Keratinocyte (primary cell): Measurements from ENCODE around the gene CCDC7. TPM values are rescaled to one million over a fixed set of nuclear protein-coding genes. Genes with fewer than 3 reads are reported as not detected.

Experiments used
- DNase-seq: peaks from one replicate; pipeline ENCODE4 v3.0.0-alpha.2; 2011; ENCODE audit warnings: low read depth, missing footprints, low spot score
- FAIRE-seq: peaks from 2 replicates; lab custom pipeline; 2011; peaks lifted over from hg19 to GRCh38; lab: Jason Lieb, UNC
- H2AFZ ChIP-seq: 2 replicates; pipeline ENCODE4 v1.6.0; 2012; ENCODE audit warnings: low read length, control low read depth, inconsistent platforms; ENCODE audit not compliant: control insufficient read depth
- H3K27ac ChIP-seq: 2 replicates; pipeline ENCODE4 v1.5.1; 2011; ENCODE audit warnings: low read length; ENCODE audit not compliant: control insufficient read depth, insufficient read depth
- H3K27me3 ChIP-seq: 3 replicates; pipeline ENCODE4 v1.6.0; 2011; ENCODE audit warnings: low read length; ENCODE audit not compliant: control insufficient read depth, insufficient read depth; ENCODE audit errors: extremely low read depth
- H3K36me3 ChIP-seq, 2 experiments: 2 replicates in 1 of 2; 3 replicates in 1 of 2; pipeline ENCODE4 v1.5.1; 2011; ENCODE audit warnings: low read length in 2 of 2, mild to moderate bottlenecking in 1 of 2; ENCODE audit not compliant: control insufficient read depth in 2 of 2, insufficient read depth in 2 of 2; ENCODE audit errors: extremely low read depth in 1 of 2
- H3K4me1 ChIP-seq: 3 replicates; pipeline ENCODE4 v1.5.1; 2011; ENCODE audit warnings: low read length; ENCODE audit not compliant: control insufficient read depth, insufficient read depth; ENCODE audit errors: extremely low read depth
- H3K4me2 ChIP-seq: 3 replicates; pipeline ENCODE4 v1.6.0; 2011; ENCODE audit warnings: low read depth, low read length; ENCODE audit not compliant: control insufficient read depth, insufficient read depth; ENCODE audit errors: extremely low read depth
- H3K4me3 ChIP-seq, 3 experiments: fragments of 200-600 bp in 1 of 3; sonication (generic) in 1 of 3; 2 replicates in 2 of 3; 3 replicates in 1 of 3; pipeline ENCODE4 v1.5.1; 2011 to 2016; ENCODE audit warnings: low read length in 3 of 3, mild to moderate bottlenecking in 3 of 3, control low read depth in 2 of 3, inconsistent platforms in 1 of 3, low read depth in 1 of 3, mixed read lengths in 1 of 3, mixed run types in 1 of 3, moderate library complexity in 1 of 3; ENCODE audit not compliant: control insufficient read depth in 2 of 3, insufficient read depth in 2 of 3; ENCODE audit errors: extremely low read depth in 1 of 3
- H3K79me2 ChIP-seq: 2 replicates; pipeline ENCODE4 v1.6.0; 2012; ENCODE audit warnings: low read length; ENCODE audit not compliant: control insufficient read depth, insufficient read depth
- H3K9ac ChIP-seq: 3 replicates; pipeline ENCODE4 v1.6.0; 2011; ENCODE audit warnings: low read length; ENCODE audit not compliant: control insufficient read depth, insufficient read depth; ENCODE audit errors: extremely low read depth
- H3K9me1 ChIP-seq: 3 replicates; pipeline ENCODE4 v1.6.0; 2011; ENCODE audit warnings: low read length; ENCODE audit not compliant: control insufficient read depth, insufficient read depth; ENCODE audit errors: extremely low read depth
- H3K9me3 ChIP-seq: 2 replicates; pipeline ENCODE4 v1.5.1; 2012; ENCODE audit warnings: low read depth, low read length; ENCODE audit not compliant: control insufficient read depth
- H4K20me1 ChIP-seq: 3 replicates; pipeline ENCODE4 v1.6.0; 2011; ENCODE audit warnings: low read length; ENCODE audit not compliant: control insufficient read depth, insufficient read depth; ENCODE audit errors: extremely low read depth
- CTCF ChIP-seq, 3 experiments: IDR thresholded peaks in 1 of 3; conservative IDR thresholded peaks in 1 of 3; optimal IDR thresholded peaks in 1 of 3; 2 replicates in 2 of 3; 3 replicates in 1 of 3; pipeline versions ENCODE3 to v1.5.1; 2011; ENCODE audit warnings: low read length in 3 of 3, mild to moderate bottlenecking in 3 of 3, moderate library complexity in 2 of 3, control low read depth in 1 of 3, inconsistent platforms in 1 of 3; ENCODE audit not compliant: insufficient read depth in 2 of 3; ENCODE audit errors: extremely low read depth in 1 of 3
- EZH2 ChIP-seq: IDR thresholded peaks from one replicate; pipeline ENCODE4 v1.6.1; 2012; ENCODE audit warnings: inconsistent platforms, mild to moderate bottlenecking, low read length, moderate library complexity
- dilution Hi-C: fragments of 300-500 bp; cut with MboI; formaldehyde crosslinking; loops from one replicate; pipeline ENCODE4 v1.7.0; 2020; ENCODE audit warnings: low sequenced_read_pairs; ENCODE audit not compliant: extremely low pct_ligation_motif_present
- polyA plus RNA-seq, 5 experiments: library from polyadenylated mRNA; depleted of rRNA in 3 of 5; stranded (reverse) in 3 of 5; stranded (forward) in 1 of 5; unstranded in 1 of 5; fragments of >200 nt; gene quantifications; 1 replicate in 1 of 5; 2 replicates in 3 of 5; 3 replicates in 1 of 5; pipeline versions ENCODE4 v1.2.1 to v1.2.3, GENCODE V29; 2011 to 2012; ENCODE audit warnings: missing spikeins in 2 of 5, low read depth in 1 of 5, low replicate concordance in 1 of 5

The CCDC7 gene
- polyA plus RNA-seq, 1 donor (not counting 4 experiments of a cell fraction or from before 2014, with no cell fraction given), result 1.1 TPM

DNA sequence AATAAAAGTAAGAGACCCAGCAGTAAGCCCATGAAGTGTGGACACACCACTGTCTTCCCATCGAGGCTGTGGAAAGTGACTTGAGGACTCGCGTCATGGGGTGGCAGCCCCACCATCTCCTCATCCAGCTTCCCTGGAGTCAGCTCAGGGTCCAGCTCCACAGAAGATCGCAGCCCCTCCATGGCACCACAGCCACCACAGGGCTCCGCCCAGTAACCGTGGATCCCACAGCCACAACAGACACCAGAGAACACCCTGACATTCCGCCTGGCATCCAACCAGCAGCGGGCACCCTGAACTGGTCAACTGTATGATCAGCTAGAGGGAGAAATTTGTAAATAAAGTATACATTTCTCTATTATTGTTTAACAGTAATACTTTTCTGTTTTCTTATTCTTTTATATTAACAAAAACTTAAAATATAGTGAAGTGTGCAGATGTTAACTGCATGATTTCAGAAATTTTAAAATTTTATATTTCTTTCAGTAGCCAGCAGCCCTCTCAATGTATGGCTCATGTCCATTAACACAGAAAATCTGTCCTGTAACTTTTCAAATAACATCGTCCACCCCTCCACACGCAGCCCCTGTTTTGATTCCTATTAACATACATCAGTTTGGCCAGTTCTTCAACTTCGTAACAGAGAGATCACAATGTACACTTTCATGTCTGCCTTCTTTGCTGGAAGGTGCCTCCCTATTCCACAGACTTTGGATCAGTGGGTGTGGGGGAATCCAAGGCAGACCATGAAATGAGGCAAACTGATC, 442.4 kb downstream of the CCDC7 start:
- TF ChIP-seq EZH2 (no peak), CTCF (optimal IDR thresholded peaks at IDR 0.05 in 1 of 3, IDR thresholded peaks at IDR 0.05 in 1 of 3, conservative IDR thresholded peaks at IDR 0.05 in 1 of 3; ENCODE audit: extremely low read depth in 1 of 3, insufficient read depth in 2 of 3, low read length in 3 of 3) (no peak)
- Histone ChIP-seq H3K9ac (no peak overlapping the region), H3K36me3 (peaks cover 2 to 3% of the 10 kb centered on the region in 2 experiments), H3K9me3 (no peaks in the 10 kb centered on the region), H3K79me2 (no peaks in the 10 kb centered on the region), H3K4me1 (no peaks in the 10 kb centered on the region), H3K9me1 (peaks cover 3% of the 10 kb centered on the region), H3K4me2 (no peak overlapping the region), H3K27ac (no peak overlapping the region), H3K4me3 (no peak overlapping the region), H3K27me3 (no peaks in the 10 kb centered on the region), H2AFZ (no peak overlapping the region), H4K20me1 (no peaks in the 10 kb centered on the region)
- dilution Hi-C loops, result no loop called here
- no peak for DNase-seq
- FAIRE-seq, result no peak

DNA sequence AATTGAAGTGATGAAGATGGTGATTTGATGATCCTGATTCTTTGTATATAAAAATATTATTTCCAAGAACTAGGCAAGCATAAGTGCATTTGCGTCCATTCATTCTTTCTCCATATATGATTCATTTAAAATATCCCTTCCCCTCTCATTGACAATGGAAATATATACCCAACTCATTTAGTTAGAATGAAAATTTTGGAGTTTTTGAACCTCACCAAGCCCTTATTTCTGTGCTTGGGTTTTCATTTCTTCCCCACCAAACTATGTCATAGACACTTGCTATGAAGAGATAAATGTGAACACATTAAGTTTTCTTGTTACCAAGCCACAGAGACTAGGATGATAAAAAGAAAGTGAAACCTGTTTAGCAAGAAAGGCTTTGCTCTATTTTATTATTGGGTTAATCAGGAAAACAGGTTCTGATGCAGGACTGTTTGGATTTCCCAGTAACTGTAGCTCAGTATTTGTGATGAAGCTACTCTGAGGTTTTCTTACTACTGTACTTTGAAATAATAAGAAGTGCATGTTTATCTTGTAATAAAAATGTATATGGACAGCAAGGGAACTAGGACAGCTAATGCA, 443.8 kb downstream of the CCDC7 start:
- H3K79me2 ChIP-seq, result no peaks in the 10 kb centered on the region
- no peaks in the 10 kb centered on the region for H3K4me1 ChIP-seq
- no peak for TF ChIP-seq CTCF (optimal IDR thresholded peaks at IDR 0.05 in 1 of 3, IDR thresholded peaks at IDR 0.05 in 1 of 3, conservative IDR thresholded peaks at IDR 0.05 in 1 of 3; ENCODE audit: extremely low read depth in 1 of 3, insufficient read depth in 2 of 3, low read length in 3 of 3)
- TF ChIP-seq EZH2, result no peak
- H3K36me3 ChIP-seq, result peaks cover 2 to 3% of the 10 kb centered on the region in 2 experiments
- FAIRE-seq (no peak), DNase-seq (no peak)
- H3K4me2 ChIP-seq, result no peak overlapping the region
- H3K27me3 ChIP-seq, result no peaks in the 10 kb centered on the region
- H3K9ac ChIP-seq, result no peak overlapping the region
- no peak overlapping the region for H3K27ac ChIP-seq
- peaks cover 3% of the 10 kb centered on the region for H3K9me1 ChIP-seq
- H3K4me3 ChIP-seq, result no peak overlapping the region
- no peak overlapping the region for H2AFZ ChIP-seq
- H4K20me1 ChIP-seq, result no peaks in the 10 kb centered on the region
- H3K9me3 ChIP-seq, result no peaks in the 10 kb centered on the region
- dilution Hi-C loops, result no loop called here
